NT2/D1 (cell line): ENCODE results near the gene UGT2B7.

ENCODE experiments used
- DNase-seq: peaks from one replicate; pipeline ENCODE4 v3.0.0-alpha.2; 2011; ENCODE audit warnings: low read depth, low spot score
- H3K27me3 ChIP-seq: 2 replicates; pipeline ENCODE4 v1.6.0; 2011; ENCODE audit warnings: mild to moderate bottlenecking; ENCODE audit not compliant: insufficient read length, insufficient read depth
- H3K36me3 ChIP-seq: 2 replicates; pipeline ENCODE4 v1.6.1; 2011; ENCODE audit warnings: mild to moderate bottlenecking, low read length, mixed read lengths; ENCODE audit not compliant: insufficient read depth, insufficient read length
- H3K4me1 ChIP-seq: 2 replicates; pipeline ENCODE4 v1.5.1; 2011; ENCODE audit not compliant: insufficient read depth, insufficient read length
- H3K4me3 ChIP-seq: 2 replicates; pipeline ENCODE4 v1.5.1; 2011; ENCODE audit warnings: low read depth; ENCODE audit not compliant: insufficient read length
- H3K9ac ChIP-seq: 2 replicates; pipeline ENCODE4 v1.6.0; 2011; ENCODE audit warnings: low read depth; ENCODE audit not compliant: insufficient read length
- H3K9me3 ChIP-seq: 2 replicates; pipeline ENCODE4 v1.5.1; 2011; ENCODE audit warnings: mild to moderate bottlenecking, low read length; ENCODE audit not compliant: insufficient read depth
- SUZ12 ChIP-seq: IDR thresholded peaks from 2 replicates; pipeline ENCODE4 v1.6.1; 2011; ENCODE audit not compliant: insufficient read length, insufficient read depth; ENCODE audit errors: extremely low read depth
- YY1 ChIP-seq: IDR thresholded peaks from 2 replicates; pipeline ENCODE4 v1.6.1; 2011; ENCODE audit not compliant: insufficient read length, insufficient read depth
- ZNF274 ChIP-seq: IDR thresholded peaks from 2 replicates; pipeline ENCODE4 v1.6.1; 2011; ENCODE audit warnings: mild to moderate bottlenecking, low read depth, low read length

UGT2B7 gene

GRCh38 chr4:69056921-69057550 is 39.2 kb upstream of the UGT2B7 start:
- DNase-seq, result no peak
- TF ChIP-seq ZNF274 (no peak), YY1 (no peak)
- no peak overlapping the region for H3K9ac ChIP-seq

GRCh38 chr4:69057620-69058409 is 38.5 kb upstream of the UGT2B7 start:
- no peaks in the 10 kb centered on the region for H3K27me3 ChIP-seq
- TF ChIP-seq SUZ12 (no peak), ZNF274 (no peak), YY1 (no peak)
- no peaks in the 10 kb centered on the region for H3K4me1 ChIP-seq
- peak; percentile 70 for DNase-seq
- H3K9me3 ChIP-seq, result no peaks in the 10 kb centered on the region
- H3K36me3 ChIP-seq, result no peaks in the 10 kb centered on the region
- H3K4me3 ChIP-seq, result no peak overlapping the region
- no peak overlapping the region for H3K9ac ChIP-seq

More at GRCh38 chr4:69056921-69057550, 39.2 kb upstream of the UGT2B7 start:
- H3K4me3 ChIP-seq, result no peak overlapping the region
- H3K4me1 ChIP-seq, result no peaks in the 10 kb centered on the region
- no peaks in the 10 kb centered on the region for H3K27me3 ChIP-seq
- no peaks in the 10 kb centered on the region for H3K36me3 ChIP-seq
- H3K9me3 ChIP-seq, result no peaks in the 10 kb centered on the region

GRCh38 chr4:69058410-69059059 is 37.7 kb upstream of the UGT2B7 start:
- no peak for DNase-seq
- H3K4me3 ChIP-seq, result no peak overlapping the region
- no peaks in the 10 kb centered on the region for H3K9me3 ChIP-seq
- TF ChIP-seq ZNF274, result no peak
- no peak for TF ChIP-seq YY1
- TF ChIP-seq SUZ12, result no peak
- H3K36me3 ChIP-seq, result no peaks in the 10 kb centered on the region
- H3K27me3 ChIP-seq, result no peaks in the 10 kb centered on the region
- peak overlapping the region; percentile 42 for H3K9ac ChIP-seq
- no peaks in the 10 kb centered on the region for H3K4me1 ChIP-seq

GRCh38 chr4:69060651-69061308 is 35.5 kb upstream of the UGT2B7 start:
- DNase-seq, result no peak
- no peaks in the 10 kb centered on the region for H3K27me3 ChIP-seq
- no peaks in the 10 kb centered on the region for H3K9me3 ChIP-seq
- TF ChIP-seq ZNF274, result no peak
- no peak for TF ChIP-seq SUZ12
- no peak for TF ChIP-seq YY1
- no peaks in the 10 kb centered on the region for H3K36me3 ChIP-seq
- H3K4me1 ChIP-seq, result no peaks in the 10 kb centered on the region
- no peak overlapping the region for H3K4me3 ChIP-seq
- H3K9ac ChIP-seq, result no peak overlapping the region

GRCh38 chr4:69064391-69064790 is 31.9 kb upstream of the UGT2B7 start:
- no peak for DNase-seq
- H3K36me3 ChIP-seq, result no peaks in the 10 kb centered on the region
- H3K9me3 ChIP-seq, result no peaks in the 10 kb centered on the region
- TF ChIP-seq YY1, result no peak
- no peak for TF ChIP-seq SUZ12
- no peak for TF ChIP-seq ZNF274
- no peaks in the 10 kb centered on the region for H3K4me1 ChIP-seq
- H3K27me3 ChIP-seq, result no peaks in the 10 kb centered on the region
- H3K9ac ChIP-seq, result no peak overlapping the region
- no peak overlapping the region for H3K4me3 ChIP-seq

- Histone ChIP-seq H3K9ac (no peak overlapping the region), H3K4me3 (no peak overlapping the region), H3K36me3 (no peaks in the 10 kb centered on the region), H3K9me3 (no peaks in the 10 kb centered on the region), H3K4me1 (no peaks in the 10 kb centered on the region), H3K27me3 (no peaks in the 10 kb centered on the region)
- TF ChIP-seq ZNF274 (no peak), YY1 (no peak), SUZ12 (no peak)
- DNase-seq, result no peak
These were observed 29.3 kb upstream of the UGT2B7 start for GRCh38 chr4:69066945-69067344.

- Histone ChIP-seq H3K9me3 (no peaks in the 10 kb centered on the region), H3K4me3 (no peak overlapping the region), H3K36me3 (no peaks in the 10 kb centered on the region), H3K4me1 (no peaks in the 10 kb centered on the region), H3K9ac (no peak overlapping the region), H3K27me3 (no peaks in the 10 kb centered on the region)
- DNase-seq, result no peak
- TF ChIP-seq YY1, result no peak
- no peak for TF ChIP-seq SUZ12
- TF ChIP-seq ZNF274, result no peak
These were observed 27.2 kb upstream of the UGT2B7 start for GRCh38 chr4:69069085-69069484.
